HL-60/S4 treated with retinoic acid at 250 ng/mL for 4 days and 3 days (cell line): Measurements from ENCODE around the gene DNAI4.

Experiments
- in situ Hi-C: fragments of 300-500 bp; cut with MboI; formaldehyde crosslinking; loops from 2 replicates; pipeline ENCODE4 v1.7.0; 2022; ENCODE audit warnings: low sequenced_read_pairs

The DNAI4 gene

DNA sequence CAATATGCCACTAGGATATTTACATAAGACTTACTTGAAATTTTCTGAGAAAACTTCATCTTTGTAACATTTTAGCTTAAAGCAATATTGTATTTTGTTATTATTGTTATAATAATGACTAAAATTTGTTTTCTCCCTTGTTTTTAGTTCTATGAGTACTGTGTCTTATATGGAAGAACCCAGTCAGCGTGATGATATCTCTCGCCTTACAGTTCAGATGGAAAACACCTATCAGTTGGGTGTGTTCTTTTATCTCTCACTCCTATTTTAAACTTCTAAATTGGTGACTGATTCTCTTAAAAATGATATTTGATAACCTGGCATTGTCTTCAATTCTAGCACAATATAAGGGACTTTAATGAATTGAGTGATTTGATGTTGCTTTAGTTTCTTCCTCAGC lies 154.4 kb downstream of the DNAI4 start:
- in situ Hi-C loops = loop anchor here (25.0 kb wide), 2 partner anchors 367 to 742 kb away; partner anchors contain the start of gene C1orf141

DNA sequence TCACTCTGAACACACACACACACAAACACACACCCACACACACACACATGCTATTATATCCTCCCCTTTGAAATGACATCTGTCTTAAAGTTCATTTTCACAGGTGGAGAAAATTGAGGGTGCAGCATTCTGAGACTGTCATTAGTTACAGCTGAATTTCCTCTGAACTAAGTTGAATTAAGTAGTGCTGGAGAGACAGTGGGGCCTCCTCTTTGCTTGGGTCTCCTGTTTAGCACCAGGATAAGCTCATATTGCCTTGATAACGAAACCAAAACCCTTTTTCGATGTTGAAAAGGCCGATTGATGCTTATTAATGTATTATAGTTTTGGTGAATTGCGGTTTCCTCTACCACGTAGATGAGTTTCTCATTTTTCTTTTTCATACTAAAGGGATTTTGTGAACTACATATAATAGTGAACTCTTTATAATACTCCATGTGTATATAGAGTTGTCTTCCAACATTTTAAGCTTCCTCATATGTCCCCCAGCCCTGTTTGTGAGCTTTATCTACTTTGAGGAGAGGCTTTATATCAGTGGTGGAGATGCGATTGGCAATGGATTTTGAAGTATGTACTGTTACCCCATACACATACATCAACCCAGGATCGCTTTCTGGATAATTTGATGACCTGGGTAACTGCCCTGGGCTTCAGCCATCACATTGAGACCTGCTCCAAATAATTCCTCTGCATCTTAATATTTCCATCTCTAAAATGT lies 155.0 kb downstream of the DNAI4 start:
- in situ Hi-C loops = loop anchor here (25.0 kb wide), 2 partner anchors 368 to 743 kb away; partner anchors contain the start of gene C1orf141

DNA sequence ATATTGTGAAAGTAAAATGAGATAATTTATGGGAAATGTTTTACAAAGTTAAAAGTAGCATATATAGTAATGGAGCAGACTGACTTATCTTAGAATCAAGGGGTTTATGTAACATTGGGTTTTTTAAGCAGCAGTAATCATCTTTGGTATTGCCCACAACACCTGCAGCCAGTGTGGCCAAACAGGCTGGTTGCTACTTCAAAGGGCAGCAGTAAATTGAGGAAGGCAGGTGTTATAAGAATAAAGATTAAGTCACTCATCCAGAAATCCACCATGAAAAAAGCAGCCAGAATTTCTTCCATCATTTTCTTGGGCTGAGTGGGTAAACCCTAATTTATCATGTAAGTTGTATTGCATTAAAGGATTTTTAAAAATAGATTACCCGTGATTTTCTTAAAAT lies 155.7 kb downstream of the DNAI4 start:
- in situ Hi-C loops = loop anchor here (25.0 kb wide), 2 partner anchors 368 to 743 kb away; partner anchors contain the start of gene C1orf141

DNA sequence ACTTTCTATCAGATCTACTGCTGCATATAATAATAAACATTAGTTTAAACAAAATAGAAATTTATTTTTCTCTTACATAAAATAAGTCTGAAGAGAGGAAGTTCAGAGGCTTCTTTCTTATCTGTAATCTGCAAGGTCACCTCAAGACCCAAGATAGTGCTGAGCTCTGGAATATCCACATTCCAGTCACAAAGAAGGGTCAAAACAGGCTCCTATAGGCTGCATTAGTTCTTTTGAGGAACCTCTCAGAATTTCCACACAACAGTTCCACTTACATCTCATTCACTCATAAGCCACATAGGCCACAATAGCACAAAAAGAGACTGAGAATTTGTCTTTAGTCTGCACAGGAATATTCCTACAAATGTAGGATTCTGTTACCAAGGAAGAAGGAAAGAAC lies 157.0 kb downstream of the DNAI4 start:
- in situ Hi-C loops = loop anchor here (25.0 kb wide), 2 partner anchors 370 to 745 kb away; partner anchors contain the start of gene C1orf141

DNA sequence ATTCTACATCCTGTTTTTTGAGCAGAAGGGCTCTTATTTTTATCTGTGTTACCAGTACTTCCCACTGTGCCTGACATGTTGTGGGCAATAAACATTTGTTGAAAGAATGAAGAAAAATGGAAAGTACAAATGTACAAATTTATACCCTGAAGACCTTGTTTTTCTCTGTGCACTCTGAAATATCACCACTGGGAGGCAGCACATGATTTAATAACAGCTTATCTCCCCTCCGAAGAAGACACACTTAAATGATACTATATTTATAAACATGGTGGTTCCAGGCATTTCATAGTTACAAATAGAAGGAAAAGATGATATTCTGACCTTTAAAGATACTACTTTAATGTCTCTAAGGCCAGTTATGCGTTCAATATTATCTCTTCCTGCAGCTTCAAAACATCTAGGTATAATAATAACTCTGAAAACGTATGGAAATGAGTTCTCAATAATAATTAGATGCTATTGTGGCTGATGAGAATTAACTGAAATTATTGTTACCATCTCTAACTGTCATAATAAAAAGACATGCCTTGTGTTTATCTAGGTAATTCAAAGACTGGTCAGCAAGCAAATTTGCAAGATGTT lies 159.6 kb downstream of the DNAI4 start:
- in situ Hi-C loops = loop anchor here (25.0 kb wide), 2 partner anchors 372 to 747 kb away; partner anchors contain the start of gene C1orf141
